C4-2B (cell line): Measurements from ENCODE around the gene CTDP1.

ENCODE experiments used
- H3K27ac ChIP-seq: fragments of 450-650 bp; 2 replicates; pipeline ENCODE4 v1.5.1; 2017
- CTCF ChIP-seq: fragments of 450-650 bp; conservative IDR thresholded peaks from 2 replicates; pipeline ENCODE4 v1.5.1; 2017; ENCODE audit warnings: mild to moderate bottlenecking
- ZFX ChIP-seq: fragments of 450-650 bp; IDR thresholded peaks from 2 replicates; pipeline ENCODE4 v1.6.1; 2017

Gene CTDP1

DNA sequence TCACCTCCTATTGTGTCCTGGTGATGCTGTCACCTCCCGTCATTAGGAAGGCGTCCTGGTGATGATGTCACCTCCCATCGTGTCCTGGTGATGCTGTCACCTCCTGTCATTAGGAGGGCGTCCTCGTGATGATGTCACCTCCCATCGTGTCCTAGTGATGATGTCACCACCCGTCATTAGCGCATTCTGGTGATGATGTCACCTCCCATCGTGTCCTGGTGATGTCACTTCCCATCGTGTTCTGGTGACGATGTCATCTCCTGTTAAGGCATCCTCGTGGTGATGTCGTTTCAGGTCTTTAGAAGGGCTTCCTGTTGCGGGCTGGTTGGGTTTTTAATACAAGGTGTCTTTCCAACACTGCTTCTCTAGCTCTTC lies 40.7 kb downstream of the CTDP1 start:
- no peak overlapping the region for H3K27ac ChIP-seq
- no peak for TF ChIP-seq ZFX
- no peak for TF ChIP-seq CTCF

DNA sequence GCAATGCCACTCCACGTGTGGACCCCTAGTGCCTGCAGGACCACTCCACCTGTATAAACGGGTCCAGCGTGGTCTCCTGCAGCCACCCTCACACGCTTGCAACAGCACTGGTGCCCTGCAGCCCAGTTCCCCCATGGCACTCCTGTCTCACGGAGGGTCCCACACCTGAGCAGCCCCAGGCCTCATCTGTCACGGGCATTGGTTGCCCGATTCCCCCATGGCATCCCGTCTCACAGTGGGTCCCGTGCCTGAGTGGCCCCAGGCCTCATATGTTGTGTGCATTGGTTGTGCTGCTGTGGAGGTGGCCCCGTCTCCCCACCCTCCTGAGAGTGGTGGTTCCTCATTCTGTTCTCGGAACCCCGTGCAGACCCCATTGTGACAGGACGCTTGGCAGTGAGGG lies 43.4 kb downstream of the CTDP1 start:
- H3K27ac ChIP-seq, result no peak overlapping the region

GRCh38 chr18:79723628-79724027 lies 44.0 kb downstream of the CTDP1 start:
- no peak overlapping the region for H3K27ac ChIP-seq
- no peak for TF ChIP-seq CTCF
- TF ChIP-seq ZFX, result no peak

More for the DNA sequence above, 43.4 kb downstream of the CTDP1 start:
- TF ChIP-seq ZFX, result no peak
- TF ChIP-seq CTCF, result no peak

DNA sequence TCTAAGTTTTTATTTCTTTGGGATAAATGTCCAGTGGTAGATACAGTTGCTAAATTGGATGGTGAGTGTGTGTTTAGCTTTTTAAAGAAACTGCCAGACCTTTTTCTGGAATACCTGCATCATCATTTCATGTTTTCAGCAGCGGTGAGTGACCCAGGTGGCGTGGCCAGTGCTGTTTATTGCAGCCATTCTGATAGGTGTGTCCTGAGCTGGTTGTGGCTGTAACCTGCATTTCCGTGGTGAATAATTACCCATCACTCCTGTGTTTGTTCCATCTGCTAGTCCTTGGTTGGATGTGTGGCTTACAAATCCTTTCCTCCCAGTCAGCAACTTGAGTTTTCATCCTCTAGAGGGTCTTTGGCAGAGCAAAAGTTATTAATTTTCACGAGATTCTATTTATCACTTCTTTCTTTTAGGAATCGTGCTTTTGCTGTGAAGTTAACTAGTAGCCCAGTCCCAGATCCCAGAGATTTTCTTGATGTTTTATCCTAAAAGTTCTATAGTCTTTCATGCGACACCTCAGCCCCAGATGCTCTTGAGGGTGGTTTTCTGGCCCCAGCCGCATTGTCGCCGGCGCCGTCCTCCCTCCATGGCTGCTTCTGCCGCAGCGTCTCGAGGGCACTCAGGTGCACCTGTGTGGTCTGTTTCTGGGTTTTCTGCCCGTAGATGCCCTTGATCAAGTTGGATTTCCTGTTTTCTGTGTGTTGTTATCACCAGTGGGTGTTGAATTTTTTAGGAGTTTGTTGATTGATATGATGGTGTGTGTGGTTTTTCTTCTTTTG lies 44.9 kb downstream of the CTDP1 start:
- TF ChIP-seq CTCF (no peak), ZFX (no peak)
- H3K27ac ChIP-seq, result no peak overlapping the region

DNA sequence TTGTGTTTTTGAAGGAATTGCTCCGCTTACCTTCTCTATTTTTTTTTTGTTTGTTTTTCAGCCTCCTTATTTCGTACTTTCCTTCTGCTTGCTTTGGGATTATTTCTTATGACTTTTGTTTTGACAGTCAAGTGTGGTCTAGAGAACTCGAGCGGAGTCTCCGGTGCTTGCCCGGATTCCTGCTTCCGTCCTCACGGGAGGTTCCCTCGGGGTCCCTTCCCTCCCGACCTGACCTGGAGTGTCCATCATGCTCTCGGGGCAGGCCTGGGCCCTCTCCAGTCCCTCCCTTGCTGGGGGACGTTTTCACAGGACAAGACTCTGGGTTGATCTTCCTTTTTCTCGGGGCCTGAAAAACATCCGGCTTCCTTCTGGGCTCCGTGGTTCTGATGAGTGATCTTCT lies 45.9 kb downstream of the CTDP1 start:
- no peak overlapping the region for H3K27ac ChIP-seq
- TF ChIP-seq CTCF, result no peak

DNA sequence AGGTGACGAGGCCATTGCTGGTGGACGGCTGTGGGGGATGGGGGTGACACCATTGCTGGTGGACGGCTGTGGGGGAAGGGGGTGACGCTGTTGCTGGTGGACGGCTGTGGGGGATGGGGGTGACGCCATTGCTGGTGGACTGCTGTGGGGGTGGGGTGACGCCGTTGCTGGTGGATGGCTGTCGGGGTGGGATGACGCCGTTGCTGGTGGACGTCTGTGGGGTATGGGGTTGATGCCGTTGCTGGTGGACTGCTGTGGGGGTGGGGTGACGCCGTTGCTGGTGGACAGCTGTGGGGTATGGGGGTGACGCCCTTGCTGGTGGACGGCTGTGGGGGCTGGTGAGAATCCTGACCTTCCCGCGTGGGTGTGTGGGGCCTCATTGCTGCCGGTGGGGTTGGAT lies 47.1 kb downstream of the CTDP1 start:
- no peak overlapping the region for H3K27ac ChIP-seq
- no peak for TF ChIP-seq ZFX
- TF ChIP-seq CTCF, result no peak

DNA sequence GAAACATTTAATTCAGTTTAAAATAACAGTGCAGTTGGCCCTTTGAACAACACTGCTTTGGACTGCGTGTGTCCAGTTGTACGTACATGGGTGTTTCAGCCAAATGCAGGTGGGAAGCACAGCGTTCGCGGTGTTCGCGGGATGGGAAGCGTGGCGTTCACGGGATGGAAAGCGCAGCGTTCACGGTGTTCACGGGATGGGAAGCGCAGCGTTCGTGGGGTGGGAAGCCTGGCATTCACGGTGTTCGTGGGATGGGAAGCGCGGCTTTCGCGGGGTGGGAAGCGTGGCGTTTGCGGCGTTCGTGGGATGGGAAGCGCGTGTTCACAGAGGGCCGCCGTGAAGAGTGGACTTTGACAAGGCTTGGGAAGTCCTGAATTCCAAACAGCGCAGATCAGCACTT lies 47.6 kb downstream of the CTDP1 start:
- TF ChIP-seq CTCF (no peak), ZFX (no peak)

More for the DNA sequence above, 47.6 kb downstream of the CTDP1 start:
- no peak overlapping the region for H3K27ac ChIP-seq
